ENCODE data around the gene NELL2.

DNA sequence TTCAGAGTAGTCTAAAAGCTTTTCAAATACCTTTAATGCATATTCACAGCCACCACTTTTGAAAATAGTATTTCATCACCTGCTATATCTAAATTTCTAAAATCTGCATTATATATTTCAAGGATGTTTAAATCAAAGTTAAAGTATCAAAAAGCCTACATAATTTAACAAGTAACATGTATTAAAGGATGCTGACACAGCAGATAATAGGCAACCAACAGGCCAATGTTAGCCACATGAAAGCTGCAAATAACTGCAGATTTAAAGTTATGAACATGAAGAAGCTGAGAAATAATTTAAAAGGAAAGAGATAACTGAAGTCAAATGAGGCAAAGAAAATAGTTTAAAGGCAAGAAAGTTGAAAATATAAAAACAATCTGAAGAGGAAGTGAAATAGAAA, 39.8 kb upstream of the NELL2 start:
- TF ChIP-seq TCF12 (IDR thresholded peaks at IDR 0.05; ENCODE audit: low read depth, low read length) (no peak), POLR2AphosphoS5 (IDR thresholded peaks at IDR 0.05; ENCODE audit: low read length) (no peak), NR2C2 (IDR thresholded peaks at IDR 0.05; ENCODE audit: borderline replicate concordance, control insufficient read depth, insufficient read length, low read depth) (no peak), ZBED1 (IDR thresholded peaks at IDR 0.05; ENCODE audit: borderline replicate concordance) (no peak), CREB1 (IDR thresholded peaks at IDR 0.05; ENCODE audit: low read depth) (no peak), ZNF384 (IDR thresholded peaks at IDR 0.05; ENCODE audit: borderline replicate concordance, low read depth, low read length) (no peak), POLR2A (IDR thresholded peaks at IDR 0.05; ENCODE audit: low read depth, low read length) (no peak), FOXM1 (IDR thresholded peaks at IDR 0.05; ENCODE audit: low read depth, low read length) (no peak), BHLHE40 (IDR thresholded peaks at IDR 0.05; ENCODE audit: borderline replicate concordance in 1 of 2, low read depth in 2 of 2, low read length in 1 of 2) (no peak)
- TF ChIP-seq, protein P1, sequence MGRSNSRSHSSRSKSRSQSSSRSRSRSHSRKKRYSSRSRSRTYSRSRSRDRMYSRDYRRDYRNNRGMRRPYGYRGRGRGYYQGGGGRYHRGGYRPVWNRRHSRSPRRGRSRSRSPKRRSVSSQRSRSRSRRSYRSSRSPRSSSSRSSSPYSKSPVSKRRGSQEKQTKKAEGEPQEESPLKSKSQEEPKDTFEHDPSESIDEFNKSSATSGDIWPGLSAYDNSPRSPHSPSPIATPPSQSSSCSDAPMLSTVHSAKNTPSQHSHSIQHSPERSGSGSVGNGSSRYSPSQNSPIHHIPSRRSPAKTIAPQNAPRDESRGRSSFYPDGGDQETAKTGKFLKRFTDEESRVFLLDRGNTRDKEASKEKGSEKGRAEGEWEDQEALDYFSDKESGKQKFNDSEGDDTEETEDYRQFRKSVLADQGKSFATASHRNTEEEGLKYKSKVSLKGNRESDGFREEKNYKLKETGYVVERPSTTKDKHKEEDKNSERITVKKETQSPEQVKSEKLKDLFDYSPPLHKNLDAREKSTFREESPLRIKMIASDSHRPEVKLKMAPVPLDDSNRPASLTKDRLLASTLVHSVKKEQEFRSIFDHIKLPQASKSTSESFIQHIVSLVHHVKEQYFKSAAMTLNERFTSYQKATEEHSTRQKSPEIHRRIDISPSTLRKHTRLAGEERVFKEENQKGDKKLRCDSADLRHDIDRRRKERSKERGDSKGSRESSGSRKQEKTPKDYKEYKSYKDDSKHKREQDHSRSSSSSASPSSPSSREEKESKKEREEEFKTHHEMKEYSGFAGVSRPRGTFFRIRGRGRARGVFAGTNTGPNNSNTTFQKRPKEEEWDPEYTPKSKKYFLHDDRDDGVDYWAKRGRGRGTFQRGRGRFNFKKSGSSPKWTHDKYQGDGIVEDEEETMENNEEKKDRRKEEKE (IDR thresholded peaks at IDR 0.05): no peak
- TF ChIP-seq, protein P2, sequence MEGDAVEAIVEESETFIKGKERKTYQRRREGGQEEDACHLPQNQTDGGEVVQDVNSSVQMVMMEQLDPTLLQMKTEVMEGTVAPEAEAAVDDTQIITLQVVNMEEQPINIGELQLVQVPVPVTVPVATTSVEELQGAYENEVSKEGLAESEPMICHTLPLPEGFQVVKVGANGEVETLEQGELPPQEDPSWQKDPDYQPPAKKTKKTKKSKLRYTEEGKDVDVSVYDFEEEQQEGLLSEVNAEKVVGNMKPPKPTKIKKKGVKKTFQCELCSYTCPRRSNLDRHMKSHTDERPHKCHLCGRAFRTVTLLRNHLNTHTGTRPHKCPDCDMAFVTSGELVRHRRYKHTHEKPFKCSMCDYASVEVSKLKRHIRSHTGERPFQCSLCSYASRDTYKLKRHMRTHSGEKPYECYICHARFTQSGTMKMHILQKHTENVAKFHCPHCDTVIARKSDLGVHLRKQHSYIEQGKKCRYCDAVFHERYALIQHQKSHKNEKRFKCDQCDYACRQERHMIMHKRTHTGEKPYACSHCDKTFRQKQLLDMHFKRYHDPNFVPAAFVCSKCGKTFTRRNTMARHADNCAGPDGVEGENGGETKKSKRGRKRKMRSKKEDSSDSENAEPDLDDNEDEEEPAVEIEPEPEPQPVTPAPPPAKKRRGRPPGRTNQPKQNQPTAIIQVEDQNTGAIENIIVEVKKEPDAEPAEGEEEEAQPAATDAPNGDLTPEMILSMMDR (IDR thresholded peaks at IDR 0.05 in 2 of 3, conservative IDR thresholded peaks at IDR 0.05 in 1 of 3; ENCODE audit: control insufficient read depth in 2 of 3, extremely low read depth in 1 of 3, insufficient read depth in 1 of 3, low read depth in 3 of 3, low read length in 3 of 3): no peak
- TF ChIP-seq, protein P3, sequence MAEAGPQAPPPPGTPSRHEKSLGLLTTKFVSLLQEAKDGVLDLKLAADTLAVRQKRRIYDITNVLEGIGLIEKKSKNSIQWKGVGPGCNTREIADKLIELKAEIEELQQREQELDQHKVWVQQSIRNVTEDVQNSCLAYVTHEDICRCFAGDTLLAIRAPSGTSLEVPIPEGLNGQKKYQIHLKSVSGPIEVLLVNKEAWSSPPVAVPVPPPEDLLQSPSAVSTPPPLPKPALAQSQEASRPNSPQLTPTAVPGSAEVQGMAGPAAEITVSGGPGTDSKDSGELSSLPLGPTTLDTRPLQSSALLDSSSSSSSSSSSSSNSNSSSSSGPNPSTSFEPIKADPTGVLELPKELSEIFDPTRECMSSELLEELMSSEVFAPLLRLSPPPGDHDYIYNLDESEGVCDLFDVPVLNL (IDR thresholded peaks at IDR 0.05; ENCODE audit: low read depth, low read length): no peak
- TF ChIP-seq, protein P4, sequence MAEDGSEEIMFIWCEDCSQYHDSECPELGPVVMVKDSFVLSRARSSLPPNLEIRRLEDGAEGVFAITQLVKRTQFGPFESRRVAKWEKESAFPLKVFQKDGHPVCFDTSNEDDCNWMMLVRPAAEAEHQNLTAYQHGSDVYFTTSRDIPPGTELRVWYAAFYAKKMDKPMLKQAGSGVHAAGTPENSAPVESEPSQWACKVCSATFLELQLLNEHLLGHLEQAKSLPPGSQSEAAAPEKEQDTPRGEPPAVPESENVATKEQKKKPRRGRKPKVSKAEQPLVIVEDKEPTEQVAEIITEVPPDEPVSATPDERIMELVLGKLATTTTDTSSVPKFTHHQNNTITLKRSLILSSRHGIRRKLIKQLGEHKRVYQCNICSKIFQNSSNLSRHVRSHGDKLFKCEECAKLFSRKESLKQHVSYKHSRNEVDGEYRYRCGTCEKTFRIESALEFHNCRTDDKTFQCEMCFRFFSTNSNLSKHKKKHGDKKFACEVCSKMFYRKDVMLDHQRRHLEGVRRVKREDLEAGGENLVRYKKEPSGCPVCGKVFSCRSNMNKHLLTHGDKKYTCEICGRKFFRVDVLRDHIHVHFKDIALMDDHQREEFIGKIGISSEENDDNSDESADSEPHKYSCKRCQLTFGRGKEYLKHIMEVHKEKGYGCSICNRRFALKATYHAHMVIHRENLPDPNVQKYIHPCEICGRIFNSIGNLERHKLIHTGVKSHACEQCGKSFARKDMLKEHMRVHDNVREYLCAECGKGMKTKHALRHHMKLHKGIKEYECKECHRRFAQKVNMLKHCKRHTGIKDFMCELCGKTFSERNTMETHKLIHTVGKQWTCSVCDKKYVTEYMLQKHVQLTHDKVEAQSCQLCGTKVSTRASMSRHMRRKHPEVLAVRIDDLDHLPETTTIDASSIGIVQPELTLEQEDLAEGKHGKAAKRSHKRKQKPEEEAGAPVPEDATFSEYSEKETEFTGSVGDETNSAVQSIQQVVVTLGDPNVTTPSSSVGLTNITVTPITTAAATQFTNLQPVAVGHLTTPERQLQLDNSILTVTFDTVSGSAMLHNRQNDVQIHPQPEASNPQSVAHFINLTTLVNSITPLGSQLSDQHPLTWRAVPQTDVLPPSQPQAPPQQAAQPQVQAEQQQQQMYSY (CRISPR knock-in tag; IDR thresholded peaks at IDR 0.05): no peak
